ENCODE results near the gene FOXD3.
"Not testable (repeated sequence)": the region's sequence is repeated elsewhere in the genome, so short reads cannot be mapped to it uniquely, and the experiment has no call there.

The FOXD3 gene

GRCh38 chr1:63342402-63342801 lies 20.0 kb downstream of the FOXD3 start:
- DNase-seq = no peak
- intact Hi-C loops (cut with DNase I) = no loop called here

GRCh38 chr1:63343922-63344321 lies 21.6 kb downstream of the FOXD3 start:
- no peak for DNase-seq
- intact Hi-C loops (cut with DNase I) = no loop called here

GRCh38 chr1:63350320-63350719 lies 28.0 kb downstream of the FOXD3 start:
- DNase-seq = no peak
- intact Hi-C loops (cut with DNase I) = no loop called here

- intact Hi-C loops (cut with DNase I) = no loop called here
Measured at GRCh38 chr1:63352736-63353135, 30.4 kb downstream of the FOXD3 start.

GRCh38 chr1:63356234-63356633 lies 33.9 kb downstream of the FOXD3 start:
- DNase-seq; intact Hi-C loops (cut with DNase I): not testable (repeated sequence)

More at GRCh38 chr1:63352736-63353135, 30.4 kb downstream of the FOXD3 start:
- no peak for DNase-seq

- intact Hi-C loops (cut with DNase I) = no loop called here
- no peak for DNase-seq
Measured at GRCh38 chr1:63359561-63359960, 37.2 kb downstream of the FOXD3 start.

GRCh38 chr1:63362073-63362472 lies 39.7 kb downstream of the FOXD3 start:
- intact Hi-C loops (cut with DNase I) = no loop called here
- DNase-seq = no peak

- intact Hi-C loops (cut with DNase I) = no loop called here
- DNase-seq = no peak
Measured at GRCh38 chr1:63362578-63362977, 40.2 kb downstream of the FOXD3 start.

GRCh38 chr1:63363014-63363413 lies 40.6 kb downstream of the FOXD3 start:
- DNase-seq = no peak

GRCh38 chr1:63366908-63367214 lies 44.5 kb downstream of the FOXD3 start:
- intact Hi-C loops (cut with DNase I) = no loop called here
- DNase-seq = no peak

More at GRCh38 chr1:63363014-63363413, 40.6 kb downstream of the FOXD3 start:
- intact Hi-C loops (cut with DNase I) = no loop called here

- intact Hi-C loops (cut with DNase I) = no loop called here
- peak; percentile 74 to 96 (median 92) for DNase-seq
Measured at GRCh38 chr1:63367215-63368103, 45.1 kb downstream of the FOXD3 start, which contains the start of gene ALG6. Gene ALG6 (plus strand): TSS chr1:63367627. CDS start chr1:63370978, 3,351 bp downstream.

- intact Hi-C loops (cut with DNase I) = no loop called here
- DNase-seq = peak in 3 of 42 donors; percentile 4 to 12 (median 6)
Measured at GRCh38 chr1:63368131-63368530, 45.8 kb downstream of the FOXD3 start.
